Thyroid gland (tissue), 4 donors: ENCODE results near the gene RAN. TPM values are rescaled to one million over a fixed set of nuclear protein-coding genes. Genes with fewer than 3 reads are reported as not detected.
"Not testable (repeated sequence)": the region's sequence is repeated elsewhere in the genome, so short reads cannot be mapped to it uniquely, and the experiment has no call there.

ENCODE experiments used
- DNase-seq, 2 donors: peaks; one replicate each; pipeline ENCODE4 v3.0.0-alpha.2; 2019
- H3K27ac ChIP-seq, 3 donors: fragments of 200-600 bp; sonication (generic); 1 replicate in 2 of 3; 2 replicates in 1 of 3; pipeline ENCODE4 v1.5.1; 2016 to 2019; ENCODE audit warnings: mild to moderate bottlenecking in 1 of 3, moderate library complexity in 1 of 3
- H3K27me3 ChIP-seq: fragments of 200-600 bp; sonication (generic); one replicate; pipeline ENCODE4 v1.5.1; 2019
- H3K36me3 ChIP-seq, 2 donors: fragments of 200-600 bp; sonication (generic); one replicate each; pipeline ENCODE4 v1.5.1; 2016 to 2019
- H3K4me1 ChIP-seq, 2 donors: fragments of 200-600 bp; sonication (generic); one replicate each; pipeline ENCODE4 v1.5.1; 2017 to 2019
- H3K4me3 ChIP-seq, 3 donors: fragments of 200-600 bp; sonication (generic); replicated peaks in 1 of 3; 1 replicate in 2 of 3; 2 replicates in 1 of 3; pipeline ENCODE4 v1.5.1; 2016; ENCODE audit warnings: mild to moderate bottlenecking in 1 of 3
- H3K9me3 ChIP-seq: fragments of 200-600 bp; sonication (generic); one replicate; pipeline ENCODE4 v1.5.1; 2017
- CTCF ChIP-seq, 6 experiments: fragments of 200-600 bp in 3 of 6; fragments of 450-650 bp in 3 of 6; sonication (generic) in 3 of 6; IDR thresholded peaks; one replicate each; pipeline ENCODE4 v1.5.1; 2016 to 2019; ENCODE audit warnings: antibody characterized with exemption in 6 of 6, mild to moderate bottlenecking in 2 of 6, inconsistent platforms in 1 of 6, moderate library complexity in 1 of 6
- POLR2A ChIP-seq, 2 donors: fragments of 450-650 bp; IDR thresholded peaks; one replicate each; pipeline ENCODE4 v1.6.1; 2017; ENCODE audit warnings: antibody characterized with exemption in 2 of 2, mild to moderate bottlenecking in 2 of 2, moderate library complexity in 1 of 2
- WGBS, 2 donors: methylation state at CpG; one replicate each; pipeline ENCODE4 v1.1.5; 2017; 5-methylcytosine and 5-hydroxymethylcytosine counted together
- intact Hi-C: fragments of 100-400 bp; cut with DNase I; formaldehyde crosslinking; loops from one replicate; pipeline ENCODE4 v1.15.1; 2023
- total RNA-seq, 4 donors: library from RNA; depleted of rRNA; stranded (reverse); fragments of >200 nt; gene quantifications; one replicate each; pipeline ENCODE4 v1.2.3, GENCODE V29; 2016

RAN gene
- total RNA-seq, 4 donors from 2014 or later: 123 to 169 (median 142) TPM

DNA sequence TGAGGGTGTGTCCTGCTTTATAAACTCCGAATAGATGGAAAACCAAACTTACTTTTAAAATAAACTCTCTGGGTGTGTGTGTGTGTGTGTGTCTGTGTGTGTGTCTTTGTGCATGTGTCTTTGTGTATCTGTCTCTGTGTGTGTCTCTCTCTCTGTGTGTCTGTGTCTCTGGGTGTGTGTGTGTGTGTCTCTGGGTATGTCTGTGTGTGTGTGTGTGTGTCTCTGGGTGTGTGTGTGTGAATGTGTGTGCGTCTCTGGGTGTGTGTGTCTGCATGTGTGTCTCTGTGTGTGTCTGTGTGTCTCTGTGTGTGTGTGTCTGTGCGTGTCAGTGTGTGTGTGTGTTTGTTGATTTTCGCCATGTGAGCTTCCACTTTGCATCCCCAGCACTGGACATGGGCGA is 9.2 kb downstream of the RAN start:
- WGBS, 2 donors: 89 to 94% methylated on average over 5 of the region's 5 CpGs
- TF ChIP-seq CTCF (IDR thresholded peaks at IDR 0.05) (no peak), POLR2A (IDR thresholded peaks at IDR 0.05) (no peak)
- DNase-seq: no peak

GRCh38 chr12:130881548-130881947 is 9.7 kb downstream of the RAN start:
- intact Hi-C loops: no loop called here
- no peak for TF ChIP-seq POLR2A (IDR thresholded peaks at IDR 0.05)
- TF ChIP-seq CTCF (IDR thresholded peaks at IDR 0.05): no peak
- WGBS, 2 donors: 100% methylated on average over 1 of the region's 1 CpG

More for the DNA sequence above, 9.2 kb downstream of the RAN start:
- intact Hi-C loops: no loop called here
- no peak overlapping the region for H3K27ac ChIP-seq
- no peaks in the 10 kb centered on the region for H3K27me3 ChIP-seq
- no peaks in the 10 kb centered on the region for H3K4me1 ChIP-seq
- peaks cover 11 to 16% of the 10 kb centered on the region in 2 donors for H3K36me3 ChIP-seq
- H3K9me3 ChIP-seq: no peaks in the 10 kb centered on the region
- H3K4me3 ChIP-seq: no peak overlapping the region

GRCh38 chr12:130887190-130887589 is 15.3 kb downstream of the RAN start:
- H3K4me1 ChIP-seq, H3K27ac ChIP-seq, DNase-seq, intact Hi-C loops, H3K36me3 ChIP-seq, H3K9me3 ChIP-seq, H3K4me3 ChIP-seq, H3K27me3 ChIP-seq: not testable (repeated sequence)
- 92 to 95% methylated on average over 10 of the region's 17 CpGs for WGBS, 2 donors

More at GRCh38 chr12:130881548-130881947, 9.7 kb downstream of the RAN start:
- H3K27ac ChIP-seq: no peak overlapping the region
- H3K9me3 ChIP-seq: no peaks in the 10 kb centered on the region
- no peak overlapping the region for H3K4me3 ChIP-seq
- no peaks in the 10 kb centered on the region for H3K4me1 ChIP-seq
- H3K36me3 ChIP-seq: peaks cover 6 to 11% of the 10 kb centered on the region in 2 donors
- DNase-seq: no peak
- H3K27me3 ChIP-seq: no peaks in the 10 kb centered on the region

GRCh38 chr12:130904064-130904463 is 32.2 kb downstream of the RAN start:
- Histone ChIP-seq H3K4me3 (no peak overlapping the region), H3K9me3 (no peaks in the 10 kb centered on the region), H3K36me3 (no peaks in the 10 kb centered on the region), H3K27me3 (no peaks in the 10 kb centered on the region), H3K4me1 (no peaks in the 10 kb centered on the region), H3K27ac (no peak overlapping the region)
- no peak for DNase-seq
- TF ChIP-seq POLR2A (IDR thresholded peaks at IDR 0.05): no peak
- no peak for TF ChIP-seq CTCF (IDR thresholded peaks at IDR 0.05)
- intact Hi-C loops: no loop called here
- 84 to 90% methylated on average over 2 of the region's 2 CpGs for WGBS, 2 donors

GRCh38 chr12:130904936-130905455 is 33.1 kb downstream of the RAN start:
- H3K9me3 ChIP-seq, H3K36me3 ChIP-seq, intact Hi-C loops, H3K27me3 ChIP-seq, H3K4me1 ChIP-seq, H3K27ac ChIP-seq, H3K4me3 ChIP-seq, DNase-seq: not testable (repeated sequence)
- WGBS, 2 donors: 90 to 97% methylated on average over 5 to 12 of the region's 31 CpGs

DNA sequence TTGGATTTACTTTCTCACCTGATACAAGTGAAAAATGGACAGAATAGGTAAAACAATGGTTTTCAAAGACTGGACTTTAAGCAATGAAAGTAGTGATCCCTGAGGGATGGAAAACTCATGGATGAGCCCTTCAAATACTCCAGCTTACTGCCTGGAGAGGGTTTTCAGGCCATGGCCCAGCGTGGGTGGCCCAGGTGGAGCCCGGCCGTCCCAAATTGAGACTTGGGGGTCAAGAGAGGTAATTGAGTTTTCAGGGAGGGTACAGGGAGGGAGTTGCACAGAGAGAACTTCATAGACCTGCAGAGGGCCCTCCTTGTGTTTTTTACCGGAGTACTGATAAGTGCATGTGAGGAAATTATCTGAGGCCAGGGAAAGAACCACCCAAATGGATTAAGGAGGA is 37.2 kb downstream of the RAN start:
- 89 to 90% methylated on average over 4 of the region's 4 CpGs for WGBS, 2 donors
- H3K36me3 ChIP-seq: no peaks in the 10 kb centered on the region
- peaks cover 7% of the 10 kb centered on the region for H3K9me3 ChIP-seq
- no peak for DNase-seq
- intact Hi-C loops: no loop called here
- no peaks in the 10 kb centered on the region for H3K4me1 ChIP-seq
- no peaks in the 10 kb centered on the region for H3K27me3 ChIP-seq
- no peak overlapping the region for H3K4me3 ChIP-seq
- H3K27ac ChIP-seq: no peak overlapping the region
- TF ChIP-seq POLR2A (IDR thresholded peaks at IDR 0.05) (no peak), CTCF (IDR thresholded peaks at IDR 0.05) (no peak)
